ENCODE data around the gene MGLL.

MGLL gene

DNA sequence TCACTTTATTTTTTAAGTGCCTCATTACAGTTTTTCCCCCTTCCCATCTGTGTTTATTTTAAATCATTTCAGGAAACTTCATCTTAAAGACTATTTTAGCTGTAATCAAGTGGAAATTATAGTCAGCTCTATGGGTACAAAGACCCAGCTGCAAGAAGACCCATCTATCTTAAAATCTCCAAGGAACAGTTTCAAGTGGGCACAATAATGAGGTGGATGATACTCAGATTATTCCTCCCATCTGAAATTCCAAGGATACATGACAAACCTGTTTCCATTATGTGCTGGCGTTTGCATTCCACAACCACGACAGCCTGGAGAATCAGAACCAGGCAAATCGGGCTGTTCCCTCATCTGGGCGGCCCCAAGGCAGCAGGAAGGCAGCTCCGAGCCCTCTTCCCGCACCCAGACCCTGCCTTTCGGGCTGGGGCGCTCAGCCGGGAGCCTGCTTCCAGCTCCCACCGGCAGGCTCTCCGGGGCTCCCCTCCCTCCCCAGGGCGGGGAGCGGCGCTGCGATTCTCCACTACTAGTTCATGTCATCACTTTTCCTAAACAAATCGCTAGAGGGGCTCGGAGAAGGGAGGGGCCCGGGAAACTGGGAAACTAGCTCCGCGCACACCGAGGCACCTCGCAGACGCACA, at the start of gene MGLL:
MGLL (minus strand) TSS at position 475 of the 641 bp plus-strand sequence; CDS start at position 278, 197 bp downstream.
- Histone ChIP-seq H3K4me3 (ENCODE audit: low read depth in 1 of 5, low read length in 5 of 5) (peak within 1 kb of the TSS; percentile 73 to 93 (median 89)), H3K36me3 (ENCODE audit: control insufficient read depth in 5 of 5, insufficient read depth in 5 of 5, low read length in 5 of 5) (peaks cover 5 to 27% (median 12%) of the 10 kb centered on the region in 5 donors), H3K27ac (ENCODE audit: low read depth, low read length) (peak within 1 kb of the TSS; percentile 91), H3K9me3 (ENCODE audit: control insufficient read depth in 5 of 5, low read length in 5 of 5) (no peaks in the 10 kb centered on the region), H3K27me3 (ENCODE audit: control insufficient read depth in 5 of 5, insufficient read depth in 4 of 5, low read length in 5 of 5) (no peaks in the 10 kb centered on the region), H3K4me1 (ENCODE audit: control insufficient read depth in 5 of 5, insufficient read depth in 5 of 5, low read length in 5 of 5) (peaks cover 17 to 73% (median 63%) of the 10 kb centered on the region in 5 donors), H3K9ac (ENCODE audit: low read length in 5 of 5) (peak within 1 kb of the TSS; percentile 72 to 86 (median 81))

DNA sequence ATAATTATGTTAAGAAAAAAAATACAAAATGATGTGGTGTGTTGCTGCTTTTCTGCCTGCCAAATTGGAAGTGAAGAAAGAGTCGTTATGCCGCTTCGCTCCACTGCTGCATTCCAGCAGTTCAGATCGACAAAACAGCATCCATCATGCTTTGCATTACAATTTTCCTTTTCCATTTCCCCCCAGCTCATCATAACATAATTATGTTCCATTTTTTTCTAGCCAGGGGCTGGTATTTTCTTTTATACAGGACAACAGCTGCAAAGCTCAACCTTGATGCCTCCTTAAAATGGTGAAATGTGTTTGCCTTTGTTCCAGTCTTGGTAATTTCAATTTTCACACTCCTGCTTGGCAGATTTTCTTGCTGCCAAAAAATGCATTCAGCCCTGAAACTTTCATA, 47.8 kb upstream of the MGLL start:
- Histone ChIP-seq H3K4me3 (ENCODE audit: low read depth in 1 of 5, low read length in 5 of 5) (no peak overlapping the region), H3K27ac (ENCODE audit: low read depth, low read length) (no peak overlapping the region), H3K9me3 (ENCODE audit: control insufficient read depth in 5 of 5, low read length in 5 of 5) (no peaks in the 10 kb centered on the region), H3K36me3 (ENCODE audit: control insufficient read depth in 5 of 5, insufficient read depth in 5 of 5, low read length in 5 of 5) (no peaks in the 10 kb centered on the region), H3K9ac (ENCODE audit: low read length in 5 of 5) (no peak overlapping the region), H3K4me1 (ENCODE audit: control insufficient read depth in 5 of 5, insufficient read depth in 5 of 5, low read length in 5 of 5) (no peaks in the 10 kb centered on the region), H3K27me3 (ENCODE audit: control insufficient read depth in 5 of 5, insufficient read depth in 4 of 5, low read length in 5 of 5) (peaks cover 0 to 2% (median 0%) of the 10 kb centered on the region in 5 donors)

DNA sequence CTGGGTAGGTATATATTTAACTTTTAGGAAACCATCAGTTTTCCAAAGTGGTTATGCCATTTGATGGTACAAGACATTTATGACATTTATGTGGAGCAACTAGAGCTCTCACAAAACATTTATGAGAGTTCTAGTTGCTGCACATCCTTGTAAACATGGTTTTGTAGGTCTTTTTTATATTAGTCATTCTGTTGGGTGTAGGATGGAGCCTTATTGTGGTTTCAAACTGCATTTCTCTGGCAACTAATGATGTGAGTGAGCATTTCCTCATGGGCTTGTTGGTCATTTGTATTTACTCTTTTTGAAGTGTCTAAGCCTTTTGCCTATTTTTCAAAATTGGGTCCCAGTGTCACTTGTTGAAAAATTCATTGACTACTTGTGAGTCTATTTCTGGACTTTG, 45.7 kb upstream of the MGLL start:
- H3K36me3 ChIP-seq (ENCODE audit: control insufficient read depth in 5 of 5, insufficient read depth in 5 of 5, low read length in 5 of 5), result no peaks in the 10 kb centered on the region
- no peaks in the 10 kb centered on the region for H3K4me1 ChIP-seq (ENCODE audit: control insufficient read depth in 5 of 5, insufficient read depth in 5 of 5, low read length in 5 of 5)
- peaks cover 0 to 2% (median 0%) of the 10 kb centered on the region in 5 donors for H3K27me3 ChIP-seq (ENCODE audit: control insufficient read depth in 5 of 5, insufficient read depth in 4 of 5, low read length in 5 of 5)

DNA sequence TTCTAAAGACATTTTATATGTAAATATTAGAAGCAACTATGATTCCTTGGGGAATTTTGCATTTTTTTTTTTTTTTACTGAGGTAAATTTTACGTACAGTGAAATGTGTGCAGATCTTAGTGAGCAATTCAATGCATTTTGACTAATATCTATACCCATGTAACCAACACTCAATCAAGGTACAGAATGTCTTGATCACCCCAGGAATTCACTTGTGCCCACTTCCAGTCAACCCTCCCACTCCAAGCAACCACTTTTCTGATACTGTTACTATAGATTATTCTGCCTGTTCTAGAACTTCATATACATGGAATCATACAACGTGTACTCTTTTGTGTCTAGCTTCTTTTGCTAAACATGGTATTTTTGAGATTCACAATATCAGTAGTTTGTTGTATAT, 45.1 kb upstream of the MGLL start:
- peaks cover 0 to 2% (median 0%) of the 10 kb centered on the region in 5 donors for H3K27me3 ChIP-seq (ENCODE audit: control insufficient read depth in 5 of 5, insufficient read depth in 4 of 5, low read length in 5 of 5)
- H3K36me3 ChIP-seq (ENCODE audit: control insufficient read depth in 5 of 5, insufficient read depth in 5 of 5, low read length in 5 of 5), result no peaks in the 10 kb centered on the region
- no peaks in the 10 kb centered on the region for H3K9me3 ChIP-seq (ENCODE audit: control insufficient read depth in 5 of 5, low read length in 5 of 5)
- no peak overlapping the region for H3K27ac ChIP-seq (ENCODE audit: low read depth, low read length)
- H3K9ac ChIP-seq (ENCODE audit: low read length in 5 of 5), result no peak overlapping the region
- no peaks in the 10 kb centered on the region for H3K4me1 ChIP-seq (ENCODE audit: control insufficient read depth in 5 of 5, insufficient read depth in 5 of 5, low read length in 5 of 5)
- no peak overlapping the region for H3K4me3 ChIP-seq (ENCODE audit: low read depth in 1 of 5, low read length in 5 of 5)

More for the DNA sequence above, 45.7 kb upstream of the MGLL start:
- Histone ChIP-seq H3K9ac (ENCODE audit: low read length in 5 of 5) (no peak overlapping the region), H3K27ac (ENCODE audit: low read depth, low read length) (no peak overlapping the region), H3K9me3 (ENCODE audit: control insufficient read depth in 5 of 5, low read length in 5 of 5) (no peaks in the 10 kb centered on the region), H3K4me3 (ENCODE audit: low read depth in 1 of 5, low read length in 5 of 5) (no peak overlapping the region)

DNA sequence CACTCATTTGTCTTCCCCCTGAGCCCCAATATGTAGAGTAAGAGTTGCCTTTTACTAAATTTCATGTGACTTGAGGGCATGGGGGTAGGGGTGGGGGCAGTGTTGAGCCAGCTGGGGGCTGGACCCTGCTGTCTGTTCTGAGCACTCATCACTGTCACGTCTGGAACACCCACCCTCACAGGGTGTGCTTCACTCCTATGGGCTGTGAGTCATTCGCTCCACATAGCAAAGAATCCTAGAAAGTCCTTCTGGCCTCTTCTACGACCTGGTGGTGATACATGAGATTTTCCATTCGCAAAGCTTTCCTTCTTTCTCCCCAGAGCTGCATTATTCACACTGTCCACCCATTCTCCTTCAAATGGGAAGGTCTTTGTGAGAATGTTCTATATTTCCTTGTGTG, 43.6 kb upstream of the MGLL start:
- no peak overlapping the region for H3K9ac ChIP-seq (ENCODE audit: low read length in 5 of 5)

DNA sequence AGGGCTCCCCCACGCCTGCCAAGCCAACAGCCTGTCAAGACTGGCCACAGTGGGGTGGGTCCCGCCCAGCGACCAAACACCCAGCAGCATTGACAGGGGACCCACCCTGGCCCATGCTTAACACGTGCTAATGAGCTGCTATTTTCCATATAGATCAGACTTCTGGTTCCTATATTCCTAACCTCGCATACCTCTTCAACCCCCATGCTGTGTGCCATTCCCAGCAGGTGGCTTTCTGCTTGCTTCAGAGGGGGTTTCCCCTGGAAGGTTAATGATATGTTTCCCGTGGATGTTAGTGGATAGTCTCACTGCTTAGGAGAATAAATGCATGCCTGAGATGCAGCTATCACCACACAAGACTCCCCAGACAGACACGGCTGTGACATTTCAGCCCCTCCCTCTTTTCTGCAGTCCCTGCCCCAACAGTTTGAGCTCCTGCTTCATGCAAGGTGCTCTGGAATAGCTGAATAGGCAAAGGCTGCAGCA, 37.9 kb upstream of the MGLL start:
- Histone ChIP-seq H3K36me3 (ENCODE audit: control insufficient read depth in 5 of 5, insufficient read depth in 5 of 5, low read length in 5 of 5) (no peaks in the 10 kb centered on the region), H3K27me3 (ENCODE audit: control insufficient read depth in 5 of 5, insufficient read depth in 4 of 5, low read length in 5 of 5) (no peaks in the 10 kb centered on the region), H3K9me3 (ENCODE audit: control insufficient read depth in 5 of 5, low read length in 5 of 5) (no peaks in the 10 kb centered on the region), H3K4me1 (ENCODE audit: control insufficient read depth in 5 of 5, insufficient read depth in 5 of 5, low read length in 5 of 5) (no peaks in the 10 kb centered on the region), H3K4me3 (ENCODE audit: low read depth in 1 of 5, low read length in 5 of 5) (no peak overlapping the region), H3K27ac (ENCODE audit: low read depth, low read length) (no peak overlapping the region), H3K9ac (ENCODE audit: low read length in 5 of 5) (no peak overlapping the region)

More for the DNA sequence above, 43.6 kb upstream of the MGLL start:
- H3K4me3 ChIP-seq (ENCODE audit: low read depth in 1 of 5, low read length in 5 of 5), result no peak overlapping the region
- no peak overlapping the region for H3K27ac ChIP-seq (ENCODE audit: low read depth, low read length)
- H3K9me3 ChIP-seq (ENCODE audit: control insufficient read depth in 5 of 5, low read length in 5 of 5), result no peaks in the 10 kb centered on the region
- no peaks in the 10 kb centered on the region for H3K36me3 ChIP-seq (ENCODE audit: control insufficient read depth in 5 of 5, insufficient read depth in 5 of 5, low read length in 5 of 5)
- H3K27me3 ChIP-seq (ENCODE audit: control insufficient read depth in 5 of 5, insufficient read depth in 4 of 5, low read length in 5 of 5), result no peaks in the 10 kb centered on the region
- H3K4me1 ChIP-seq (ENCODE audit: control insufficient read depth in 5 of 5, insufficient read depth in 5 of 5, low read length in 5 of 5), result no peaks in the 10 kb centered on the region

DNA sequence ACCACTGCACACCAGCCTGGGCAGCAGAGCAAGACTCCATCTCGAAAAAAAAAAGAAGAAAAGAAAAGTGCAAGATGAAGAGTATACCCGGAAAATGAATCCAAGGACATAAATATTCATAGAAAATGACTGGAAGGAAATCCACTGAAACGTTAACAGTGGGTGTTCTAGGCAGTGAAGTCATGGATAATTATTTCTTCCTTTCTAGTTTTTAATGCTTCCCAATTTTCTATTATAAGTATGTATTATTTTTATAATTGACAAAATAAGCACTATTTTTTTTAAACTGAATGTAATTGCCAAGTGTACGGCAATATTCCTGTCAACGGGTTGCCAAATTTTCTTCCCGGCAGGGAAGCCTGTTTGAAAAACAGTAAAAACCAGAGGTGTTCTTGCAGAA, 37.4 kb upstream of the MGLL start:
- Histone ChIP-seq H3K9me3 (ENCODE audit: control insufficient read depth in 5 of 5, low read length in 5 of 5) (no peaks in the 10 kb centered on the region), H3K27ac (ENCODE audit: low read depth, low read length) (no peak overlapping the region), H3K9ac (ENCODE audit: low read length in 5 of 5) (no peak overlapping the region), H3K27me3 (ENCODE audit: control insufficient read depth in 5 of 5, insufficient read depth in 4 of 5, low read length in 5 of 5) (no peaks in the 10 kb centered on the region), H3K36me3 (ENCODE audit: control insufficient read depth in 5 of 5, insufficient read depth in 5 of 5, low read length in 5 of 5) (no peaks in the 10 kb centered on the region), H3K4me3 (ENCODE audit: low read depth in 1 of 5, low read length in 5 of 5) (no peak overlapping the region), H3K4me1 (ENCODE audit: control insufficient read depth in 5 of 5, insufficient read depth in 5 of 5, low read length in 5 of 5) (no peaks in the 10 kb centered on the region)

DNA sequence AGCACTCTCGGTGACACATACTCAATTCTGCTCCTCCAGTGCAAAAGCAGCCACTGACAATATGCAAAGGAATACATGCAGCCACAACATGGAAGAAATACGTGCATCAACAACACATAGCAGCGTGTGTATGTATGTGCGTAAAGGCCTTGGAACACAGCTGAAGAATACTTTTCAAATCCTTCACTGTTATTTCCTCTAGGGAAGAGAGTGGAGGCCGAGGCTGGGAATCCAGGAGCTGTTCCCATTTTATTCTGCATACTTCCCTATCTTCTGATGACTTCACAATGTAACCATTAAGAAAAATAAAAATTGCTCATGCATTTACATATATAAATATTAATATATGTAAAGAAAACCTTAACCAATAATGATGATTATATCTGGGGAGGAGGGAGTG, 36.6 kb upstream of the MGLL start:
- Histone ChIP-seq H3K9ac (ENCODE audit: low read length in 5 of 5) (no peak overlapping the region), H3K27me3 (ENCODE audit: control insufficient read depth in 5 of 5, insufficient read depth in 4 of 5, low read length in 5 of 5) (no peaks in the 10 kb centered on the region), H3K4me1 (ENCODE audit: control insufficient read depth in 5 of 5, insufficient read depth in 5 of 5, low read length in 5 of 5) (no peaks in the 10 kb centered on the region), H3K36me3 (ENCODE audit: control insufficient read depth in 5 of 5, insufficient read depth in 5 of 5, low read length in 5 of 5) (no peaks in the 10 kb centered on the region), H3K4me3 (ENCODE audit: low read depth in 1 of 5, low read length in 5 of 5) (no peak overlapping the region), H3K27ac (ENCODE audit: low read depth, low read length) (no peak overlapping the region), H3K9me3 (ENCODE audit: control insufficient read depth in 5 of 5, low read length in 5 of 5) (no peaks in the 10 kb centered on the region)

DNA sequence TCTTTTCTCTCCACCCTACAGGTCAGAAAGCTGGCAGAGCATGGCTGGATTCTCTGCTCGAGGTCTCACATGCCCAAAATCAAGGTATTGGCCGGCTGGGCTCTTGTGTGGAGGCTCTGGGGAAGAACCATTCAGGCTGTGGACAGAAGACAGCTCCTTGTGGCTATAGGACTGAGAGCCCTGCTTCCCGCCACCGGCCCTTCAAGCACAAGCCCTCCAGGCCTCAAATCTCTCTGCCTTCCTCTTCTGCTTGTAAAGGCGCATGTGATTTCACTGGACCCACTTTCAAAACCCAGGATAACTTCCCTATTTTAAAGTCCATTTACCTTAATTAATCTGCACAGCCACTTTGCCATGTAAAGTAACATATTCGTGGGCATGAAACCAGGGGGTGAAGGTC, 36.2 kb upstream of the MGLL start:
- H3K4me3 ChIP-seq (ENCODE audit: low read depth in 1 of 5, low read length in 5 of 5), result no peak overlapping the region

DNA sequence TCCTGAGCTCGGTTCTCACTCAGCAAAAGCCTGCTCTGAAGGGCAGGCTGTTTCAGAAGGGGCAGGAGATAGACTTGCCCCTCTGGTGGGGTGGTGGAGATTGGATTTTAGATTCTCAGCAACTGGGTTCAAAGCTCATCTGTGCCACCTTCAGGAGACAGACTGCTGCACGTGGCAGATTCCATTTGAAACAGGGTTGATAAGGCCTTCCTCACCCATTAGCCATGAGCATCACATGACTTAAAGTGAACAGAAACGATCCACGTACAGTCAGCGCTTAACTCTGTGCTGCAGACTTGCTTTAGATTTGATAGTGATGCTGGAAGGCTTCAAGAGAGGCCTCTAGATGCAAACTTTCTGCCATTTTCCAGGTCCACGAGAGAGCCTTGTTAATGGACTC, 35.0 kb upstream of the MGLL start:
- no peak overlapping the region for H3K9ac ChIP-seq (ENCODE audit: low read length in 5 of 5)
- H3K27ac ChIP-seq (ENCODE audit: low read depth, low read length), result no peak overlapping the region
- H3K4me1 ChIP-seq (ENCODE audit: control insufficient read depth in 5 of 5, insufficient read depth in 5 of 5, low read length in 5 of 5), result no peaks in the 10 kb centered on the region
- no peak overlapping the region for H3K4me3 ChIP-seq (ENCODE audit: low read depth in 1 of 5, low read length in 5 of 5)
- no peaks in the 10 kb centered on the region for H3K9me3 ChIP-seq (ENCODE audit: control insufficient read depth in 5 of 5, low read length in 5 of 5)
- no peaks in the 10 kb centered on the region for H3K36me3 ChIP-seq (ENCODE audit: control insufficient read depth in 5 of 5, insufficient read depth in 5 of 5, low read length in 5 of 5)
- H3K27me3 ChIP-seq (ENCODE audit: control insufficient read depth in 5 of 5, insufficient read depth in 4 of 5, low read length in 5 of 5), result no peaks in the 10 kb centered on the region

More for the DNA sequence above, 36.2 kb upstream of the MGLL start:
- H3K9me3 ChIP-seq (ENCODE audit: control insufficient read depth in 5 of 5, low read length in 5 of 5), result no peaks in the 10 kb centered on the region
- H3K4me1 ChIP-seq (ENCODE audit: control insufficient read depth in 5 of 5, insufficient read depth in 5 of 5, low read length in 5 of 5), result no peaks in the 10 kb centered on the region
- no peaks in the 10 kb centered on the region for H3K36me3 ChIP-seq (ENCODE audit: control insufficient read depth in 5 of 5, insufficient read depth in 5 of 5, low read length in 5 of 5)
- H3K9ac ChIP-seq (ENCODE audit: low read length in 5 of 5), result no peak overlapping the region
- H3K27ac ChIP-seq (ENCODE audit: low read depth, low read length), result no peak overlapping the region
- no peaks in the 10 kb centered on the region for H3K27me3 ChIP-seq (ENCODE audit: control insufficient read depth in 5 of 5, insufficient read depth in 4 of 5, low read length in 5 of 5)

Data from subcutaneous abdominal adipose tissue (tissue), 5 donors.